Iris pigment epithelial cell (primary cell): Measurements from ENCODE around the gene KCNH1.

Source experiments
- DNase-seq: peaks from one replicate; pipeline ENCODE4 v3.0.0-alpha.2; 2011; ENCODE audit warnings: low read depth

Gene KCNH1

GRCh38 chr1:210754878-210755665 is 378.9 kb downstream of the KCNH1 start:
- DNase-seq: no peak

- no peak for DNase-seq
Observed at GRCh38 chr1:210751911-210752310, 382.0 kb downstream of the KCNH1 start.

GRCh38 chr1:210750468-210750867 is 383.5 kb downstream of the KCNH1 start:
- DNase-seq: no peak

GRCh38 chr1:210748796-210749195 is 385.2 kb downstream of the KCNH1 start:
- DNase-seq: no peak

- no peak for DNase-seq
Observed at GRCh38 chr1:210747890-210748289, 386.1 kb downstream of the KCNH1 start.

GRCh38 chr1:210747112-210747511 is 386.8 kb downstream of the KCNH1 start:
- no peak for DNase-seq

GRCh38 chr1:210746024-210746731 is 387.8 kb downstream of the KCNH1 start:
- no peak for DNase-seq

GRCh38 chr1:210743038-210743437 is 390.9 kb downstream of the KCNH1 start:
- DNase-seq: no peak

- DNase-seq: no peak
Observed at GRCh38 chr1:210741564-210741963, 392.4 kb downstream of the KCNH1 start.

- no peak for DNase-seq
Observed at GRCh38 chr1:210739627-210740026, 394.3 kb downstream of the KCNH1 start.

- no peak for DNase-seq
Observed at GRCh38 chr1:210738256-210738655, 395.7 kb downstream of the KCNH1 start.

GRCh38 chr1:210736713-210737112 is 397.2 kb downstream of the KCNH1 start:
- DNase-seq: no peak

GRCh38 chr1:210731597-210731996 is 402.4 kb downstream of the KCNH1 start:
- no peak for DNase-seq

- DNase-seq: no peak
Observed at GRCh38 chr1:210731193-210731592, 402.8 kb downstream of the KCNH1 start.

GRCh38 chr1:210730023-210730422 is 403.9 kb downstream of the KCNH1 start:
- no peak for DNase-seq

- no peak for DNase-seq
Observed at GRCh38 chr1:210728437-210729149, 405.4 kb downstream of the KCNH1 start.

- DNase-seq: no peak
Observed at GRCh38 chr1:210727709-210728108, 406.2 kb downstream of the KCNH1 start.

- DNase-seq: peak; percentile 2
Observed at GRCh38 chr1:210726621-210727020, 407.3 kb downstream of the KCNH1 start.

GRCh38 chr1:210724768-210725167 is 409.2 kb downstream of the KCNH1 start:
- DNase-seq: no peak

GRCh38 chr1:210723646-210724045 is 410.3 kb downstream of the KCNH1 start:
- DNase-seq: no peak

GRCh38 chr1:210722410-210723081 is 411.4 kb downstream of the KCNH1 start:
- no peak for DNase-seq

GRCh38 chr1:210715072-210715471 is 418.9 kb downstream of the KCNH1 start:
- DNase-seq: no peak
